HEK293T (cell line): ENCODE results near the gene FRMD1.

Experiments used
- CTCF ChIA-PET: fragments of 350-600 bp; formaldehyde crosslinking; extraction: SDS; loops from one replicate; lab custom pipeline; 2021; ENCODE audit warnings: antibody characterized with exemption, inconsistent platforms; lab: Yijun Ruan, JAX
- POLR2A ChIA-PET: fragments of 350-600 bp; formaldehyde crosslinking; extraction: SDS; loops from one replicate; lab custom pipeline; 2020; ENCODE audit warnings: antibody characterized with exemption, inconsistent platforms; lab: Yijun Ruan, JAX
- DNase-seq: peaks from one replicate; pipeline ENCODE4 v3.0.0; 2012; ENCODE audit warnings: mixed read lengths; ENCODE audit errors: extremely low spot score
- ARNT ChIP-seq: fragments of 450-650 bp; IDR thresholded peaks from 2 replicates; pipeline ENCODE4 v1.6.1; 2017; ENCODE audit warnings: mild to moderate bottlenecking
- BHLHE40 ChIP-seq: fragments of 450-650 bp; IDR thresholded peaks from 2 replicates; pipeline ENCODE4 v1.6.1; 2016; ENCODE audit warnings: mild to moderate bottlenecking, moderate library complexity, borderline replicate concordance
- CTBP1 ChIP-seq: fragments of 450-650 bp; IDR thresholded peaks from 2 replicates; pipeline ENCODE4 v1.6.1; 2016; ENCODE audit warnings: borderline replicate concordance
- ELF4 ChIP-seq: fragments of 450-650 bp; IDR thresholded peaks from 2 replicates; pipeline ENCODE4 v1.6.1; 2017; ENCODE audit warnings: antibody characterized with exemption
- FOXA1 ChIP-seq: fragments of 450-650 bp; IDR thresholded peaks from 2 replicates; pipeline ENCODE4 v1.6.1; 2016; ENCODE audit warnings: mild to moderate bottlenecking
- FOXK2 ChIP-seq: fragments of 450-650 bp; IDR thresholded peaks from 2 replicates; pipeline ENCODE4 v1.6.1; 2016; ENCODE audit warnings: mild to moderate bottlenecking
- FOXM1 ChIP-seq: fragments of 450-650 bp; IDR thresholded peaks from 2 replicates; pipeline ENCODE4 v1.6.1; 2017; ENCODE audit warnings: mild to moderate bottlenecking, borderline replicate concordance
- HDGF ChIP-seq: fragments of 450-650 bp; IDR thresholded peaks from 2 replicates; pipeline ENCODE4 v1.6.1; 2017; ENCODE audit warnings: antibody characterized with exemption, borderline replicate concordance
- L3MBTL2 ChIP-seq: fragments of 450-650 bp; conservative IDR thresholded peaks from 2 replicates; pipeline ENCODE4 v1.6.1; 2016; ENCODE audit warnings: mild to moderate bottlenecking
- LEF1 ChIP-seq: fragments of 450-650 bp; IDR thresholded peaks from 2 replicates; pipeline ENCODE4 v1.6.1; 2017; ENCODE audit warnings: mild to moderate bottlenecking, borderline replicate concordance
- NFRKB ChIP-seq: fragments of 450-650 bp; IDR thresholded peaks from 2 replicates; pipeline ENCODE4 v1.6.1; 2016; ENCODE audit warnings: mild to moderate bottlenecking, moderate library complexity
- SP1 ChIP-seq: fragments of 450-650 bp; IDR thresholded peaks from 2 replicates; pipeline ENCODE4 v1.6.1; 2017
- SUZ12 ChIP-seq: fragments of 450-650 bp; IDR thresholded peaks from 2 replicates; pipeline ENCODE4 v1.6.1; 2016; ENCODE audit warnings: mild to moderate bottlenecking
- TARDBP ChIP-seq: fragments of 450-650 bp; IDR thresholded peaks from 2 replicates; pipeline ENCODE4 v1.6.1; 2016
- ZNF384 ChIP-seq: fragments of 450-650 bp; IDR thresholded peaks from 2 replicates; pipeline ENCODE4 v1.6.1; 2016
- TF ChIP-seq, protein P1 (sequence below): fragments of 450-650 bp; IDR thresholded peaks from 2 replicates; pipeline ENCODE4 v1.6.1; 2016

The FRMD1 gene

DNA sequence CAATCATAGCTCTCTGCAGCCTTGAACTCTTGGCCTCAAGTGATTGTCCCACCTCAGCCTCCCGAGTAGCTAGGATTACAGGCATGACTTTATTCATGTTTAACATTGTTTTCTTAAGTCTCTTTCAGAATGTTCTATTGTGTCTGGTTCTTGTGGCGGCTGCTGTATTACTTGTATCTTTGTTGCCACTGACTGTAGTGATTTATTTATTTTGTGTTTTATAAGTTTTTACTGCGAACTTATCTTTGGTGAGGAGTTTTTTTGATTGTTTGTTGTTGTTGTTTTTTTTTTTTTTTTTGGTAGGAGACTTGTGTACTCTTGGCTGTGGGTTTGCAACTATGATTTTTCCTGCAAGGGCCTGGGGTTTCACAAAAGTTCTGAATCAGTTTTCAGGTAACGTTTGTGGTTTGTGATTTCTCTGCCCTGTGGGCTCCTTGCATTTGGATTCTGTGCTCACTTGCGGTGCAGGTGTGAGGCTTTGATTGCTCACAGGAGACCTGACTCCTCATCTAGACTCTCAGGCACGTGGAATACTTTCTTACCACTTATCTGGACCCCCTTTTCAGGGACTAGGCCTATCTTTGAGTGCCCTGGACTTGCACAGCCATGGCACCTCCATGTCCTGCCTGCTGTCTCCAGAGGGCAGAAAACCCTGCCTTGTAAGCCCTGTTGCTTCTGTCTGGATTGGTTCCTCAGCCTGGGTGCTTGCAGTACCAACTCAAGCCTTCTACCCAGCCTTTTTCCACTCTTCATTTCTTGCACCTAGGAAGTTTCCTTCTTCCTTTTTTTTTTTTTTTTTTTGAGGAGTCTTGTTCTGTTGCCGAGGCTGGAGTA, 56.3 kb downstream of the FRMD1 start:
- ChIA-PET POLR2A (interaction anchor here (1.5 kb wide), 1 partner anchor 10 kb away, joined by 4 read pairs; no protein-coding TSS in a partner anchor), CTCF (no interaction called here)
- no peak for TF ChIP-seq SUZ12
- no peak for TF ChIP-seq FOXK2
- TF ChIP-seq ARNT: no peak
- TF ChIP-seq ELF4: no peak
- TF ChIP-seq TARDBP: no peak
- no peak for TF ChIP-seq HDGF
- no peak for TF ChIP-seq BHLHE40
- no peak for TF ChIP-seq NFRKB
- TF ChIP-seq, protein P1, sequence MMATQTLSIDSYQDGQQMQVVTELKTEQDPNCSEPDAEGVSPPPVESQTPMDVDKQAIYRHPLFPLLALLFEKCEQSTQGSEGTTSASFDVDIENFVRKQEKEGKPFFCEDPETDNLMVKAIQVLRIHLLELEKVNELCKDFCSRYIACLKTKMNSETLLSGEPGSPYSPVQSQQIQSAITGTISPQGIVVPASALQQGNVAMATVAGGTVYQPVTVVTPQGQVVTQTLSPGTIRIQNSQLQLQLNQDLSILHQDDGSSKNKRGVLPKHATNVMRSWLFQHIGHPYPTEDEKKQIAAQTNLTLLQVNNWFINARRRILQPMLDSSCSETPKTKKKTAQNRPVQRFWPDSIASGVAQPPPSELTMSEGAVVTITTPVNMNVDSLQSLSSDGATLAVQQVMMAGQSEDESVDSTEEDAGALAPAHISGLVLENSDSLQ: peak; percentile 71
- TF ChIP-seq SP1: no peak
- TF ChIP-seq FOXA1: no peak
- TF ChIP-seq ZNF384: peak; percentile 22; the same call in 1 of the 2 replicates
- TF ChIP-seq LEF1: no peak
- DNase-seq: no peak

DNA sequence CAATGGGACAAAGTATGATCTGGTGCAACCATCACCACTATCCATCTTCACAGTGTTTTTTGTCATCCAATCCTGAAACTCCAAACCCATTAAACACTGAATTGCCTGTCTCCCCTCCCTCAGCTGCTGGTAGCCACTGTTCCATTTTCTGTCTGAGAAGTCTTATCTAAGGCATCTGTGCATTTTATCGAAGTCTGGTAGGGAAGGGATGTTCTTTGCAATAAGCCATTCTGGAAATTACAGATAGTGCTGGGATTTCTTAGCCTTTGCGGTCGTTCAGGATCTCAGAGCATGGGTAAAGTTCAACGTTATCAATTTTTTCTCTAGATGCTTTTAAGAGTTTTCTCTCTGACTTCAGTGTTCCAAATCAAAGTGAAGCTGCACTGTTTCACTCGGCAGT, 57.4 kb downstream of the FRMD1 start:
- TF ChIP-seq ARNT: no peak
- TF ChIP-seq ELF4: no peak
- no peak for TF ChIP-seq L3MBTL2
- no peak for TF ChIP-seq SUZ12
- no peak for TF ChIP-seq FOXA1
- DNase-seq: no peak
- CTCF ChIA-PET: no interaction called here
- POLR2A ChIA-PET: no interaction called here

DNA sequence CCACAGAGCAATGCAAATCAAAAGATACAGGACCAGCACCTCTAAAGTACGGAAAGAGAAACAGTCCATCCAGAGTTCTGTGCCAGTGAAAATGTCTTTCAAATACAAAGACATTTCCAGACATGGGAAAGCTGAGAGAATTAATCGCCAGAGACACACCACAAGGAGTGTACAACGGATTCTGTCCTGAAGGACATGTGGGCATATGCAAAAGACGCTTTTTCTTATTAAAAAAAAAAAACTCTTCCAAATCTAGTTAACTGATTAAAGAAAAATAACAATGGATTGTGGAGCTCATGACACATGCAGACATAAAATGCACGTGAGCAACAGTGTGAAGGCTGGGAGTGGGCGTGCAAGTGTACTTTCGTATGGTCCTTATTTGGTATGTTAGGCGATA, 58.8 kb downstream of the FRMD1 start:
- TF ChIP-seq NFRKB: no peak
- TF ChIP-seq, protein P1: no peak
- TF ChIP-seq L3MBTL2: no peak
- no peak for TF ChIP-seq ELF4
- TF ChIP-seq ARNT: no peak
- TF ChIP-seq SUZ12: no peak
- TF ChIP-seq SP1: no peak
- TF ChIP-seq FOXA1: no peak
- no peak for TF ChIP-seq LEF1
- no peak for TF ChIP-seq BHLHE40
- no peak for DNase-seq
- ChIA-PET POLR2A (no interaction called here), CTCF (interaction anchor here (0.7 to 0.8 kb wide), 2 partner anchors 13 to 419 kb away, joined by 3 to 4 read pairs; no protein-coding TSS in a partner anchor)

DNA sequence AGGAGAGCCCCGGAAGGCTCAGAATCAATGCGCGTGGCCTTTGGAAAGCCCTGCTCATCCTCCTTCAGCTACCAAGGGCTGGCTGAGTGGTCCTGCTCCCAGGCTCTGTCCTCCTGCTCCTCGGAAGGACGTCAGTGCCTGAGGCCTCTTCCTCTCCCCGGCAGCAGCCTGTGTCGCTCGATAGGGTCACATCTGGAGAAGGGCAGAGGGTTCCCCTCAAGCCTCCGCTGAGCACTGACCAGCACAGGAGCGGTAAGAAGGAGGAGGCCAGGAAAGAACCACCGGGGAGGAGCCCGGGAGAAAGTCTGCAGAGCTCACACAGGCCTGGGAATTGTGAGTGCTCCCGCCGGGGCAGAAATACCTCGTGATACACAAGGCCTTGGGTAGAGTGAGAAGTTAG, 60.3 kb downstream of the FRMD1 start:
- ChIA-PET CTCF (no interaction called here), POLR2A (no interaction called here)
- no peak for DNase-seq
- TF ChIP-seq L3MBTL2: no peak
- TF ChIP-seq FOXM1: no peak
- TF ChIP-seq, protein P1: no peak
- no peak for TF ChIP-seq HDGF
- no peak for TF ChIP-seq SUZ12
- no peak for TF ChIP-seq ZNF384
- no peak for TF ChIP-seq NFRKB
- no peak for TF ChIP-seq TARDBP
- no peak for TF ChIP-seq ELF4
- no peak for TF ChIP-seq BHLHE40
- TF ChIP-seq CTBP1: no peak
- TF ChIP-seq SP1: no peak
- no peak for TF ChIP-seq FOXK2
- TF ChIP-seq ARNT: no peak
- TF ChIP-seq FOXA1: no peak
- TF ChIP-seq LEF1: no peak

DNA sequence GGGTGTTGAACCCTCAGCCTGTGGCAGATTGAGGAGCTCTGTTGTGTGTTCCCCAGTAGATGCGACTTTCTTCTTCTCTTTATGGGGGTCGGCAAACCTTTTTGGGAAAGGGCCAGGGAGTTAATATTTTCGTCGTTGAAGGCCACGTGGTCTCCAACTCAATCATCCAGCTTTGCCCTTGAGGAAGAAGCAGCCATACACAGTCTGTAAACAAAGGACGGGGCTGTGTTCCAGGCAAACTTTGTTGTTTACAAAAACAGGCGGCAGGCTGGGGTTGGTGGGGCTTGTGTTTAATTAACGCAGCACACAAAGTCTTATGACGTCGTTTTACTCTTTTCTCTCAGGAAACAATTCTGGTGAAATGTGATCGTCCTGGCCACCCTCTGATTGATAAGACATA, 61.4 kb downstream of the FRMD1 start:
- ChIA-PET POLR2A (no interaction called here), CTCF (no interaction called here)
- no peak for DNase-seq
- no peak for TF ChIP-seq FOXM1
- TF ChIP-seq BHLHE40: no peak
- no peak for TF ChIP-seq NFRKB
- TF ChIP-seq ELF4: no peak
- TF ChIP-seq FOXK2: no peak
- TF ChIP-seq ZNF384: no peak
- TF ChIP-seq TARDBP: no peak
- TF ChIP-seq SP1: no peak
- no peak for TF ChIP-seq HDGF
- TF ChIP-seq FOXA1: no peak
- no peak for TF ChIP-seq L3MBTL2
- no peak for TF ChIP-seq SUZ12
- no peak for TF ChIP-seq LEF1
- no peak for TF ChIP-seq CTBP1
